Peyer's patch (tissue), 4 donors: Measurements from ENCODE around the gene GPR78. TPM values are rescaled to one million over a fixed set of nuclear protein-coding genes. Genes with fewer than 3 reads are reported as not detected.
A peak's percentile ranks its signal among the peaks of the same experiment; 100 is the strongest.

Experiments
- DNase-seq, 3 donors: peaks; one replicate each; pipeline ENCODE4 v3.0.0-alpha.2; 2017 to 2019
- H3K27ac ChIP-seq, 4 donors: fragments of 200-600 bp; sonication (generic); one replicate each; pipeline ENCODE4 v1.5.1; 2016 to 2019
- H3K27me3 ChIP-seq, 2 donors: fragments of 200-600 bp; sonication (generic); one replicate each; pipeline ENCODE4 v1.5.1; 2019
- H3K36me3 ChIP-seq, 3 donors: fragments of 200-600 bp; sonication (generic); one replicate each; pipeline ENCODE4 v1.5.1; 2016 to 2019
- H3K4me1 ChIP-seq, 4 donors: fragments of 200-600 bp; sonication (generic); one replicate each; pipeline ENCODE4 v1.5.1; 2016 to 2019
- H3K4me3 ChIP-seq, 4 donors: fragments of 200-600 bp; sonication (generic); 1 replicate in 3 of 4; 2 replicates in 1 of 4; pipeline ENCODE4 v1.5.1; 2016 to 2019; ENCODE audit warnings: mild to moderate bottlenecking in 1 of 4
- H3K9me3 ChIP-seq, 4 donors: fragments of 200-600 bp; sonication (generic); one replicate each; pipeline ENCODE4 v1.5.1; 2016 to 2019; ENCODE audit warnings: mild to moderate bottlenecking in 1 of 4
- POLR2A ChIP-seq, 2 donors: fragments of 450-650 bp; IDR thresholded peaks; one replicate each; pipeline ENCODE4 v1.5.1; 2017; ENCODE audit warnings: antibody characterized with exemption in 2 of 2, mild to moderate bottlenecking in 2 of 2, moderate library complexity in 2 of 2
- total RNA-seq, 4 donors: library from RNA; depleted of rRNA; stranded (reverse); fragments of >200 nt; gene quantifications; one replicate each; pipeline ENCODE4 v1.1.0, GENCODE V29; 2016
- TF ChIP-seq, protein P1 (sequence below), 6 experiments: fragments of 450-650 bp in 4 of 6; fragments of 200-600 bp in 2 of 6; sonication (generic) in 1 of 6; IDR thresholded peaks; one replicate each; pipeline ENCODE4 v1.5.1; 2017 to 2019; ENCODE audit warnings: antibody characterized with exemption in 6 of 6, mild to moderate bottlenecking in 3 of 6, moderate library complexity in 1 of 6

Gene GPR78
- total RNA-seq, 4 donors from 2014 or later = not detected

- no peak for DNase-seq
- Histone ChIP-seq H3K27ac (no peak overlapping the region), H3K27me3 (no peaks in the 10 kb centered on the region)
Measured at GRCh38 chr4:8555716-8556115, 24.5 kb upstream of the GPR78 start.

DNA sequence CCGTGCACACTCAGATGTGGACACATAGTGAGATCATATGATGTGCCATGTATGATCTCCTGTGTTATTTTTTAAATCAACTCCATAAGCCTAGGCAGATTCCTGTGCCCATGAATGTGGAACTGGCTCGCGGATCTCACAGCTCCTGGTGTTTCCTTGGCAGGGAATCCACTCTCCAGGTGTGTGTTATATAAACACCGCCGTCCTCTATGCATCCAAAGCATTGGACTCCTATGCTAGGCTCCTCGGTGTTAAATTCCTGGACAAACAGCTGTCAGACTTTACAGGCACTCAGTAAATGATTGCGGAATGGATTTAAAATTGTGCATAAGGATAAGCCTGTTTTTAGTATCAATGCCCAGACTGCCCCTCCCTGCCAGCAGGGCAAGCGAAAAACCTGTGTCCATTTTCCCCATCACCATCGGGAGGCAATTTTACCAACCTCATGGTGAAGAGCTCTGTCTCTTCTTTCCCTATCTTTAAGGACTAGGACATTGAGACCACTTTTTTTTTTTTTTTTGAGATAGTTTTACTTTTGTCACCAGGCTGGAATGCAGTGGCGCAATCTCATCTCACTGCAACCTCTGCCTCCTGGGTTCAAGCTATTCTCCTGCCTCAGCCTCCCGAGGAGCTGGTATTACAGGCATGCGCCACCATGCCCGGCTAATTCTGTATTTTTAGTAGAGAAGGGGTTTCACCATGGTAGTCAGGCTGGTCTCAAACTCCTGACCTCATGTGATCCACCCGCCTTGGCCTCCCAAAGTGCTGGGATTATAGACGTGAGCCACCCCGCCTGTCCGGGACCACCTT is 23.6 kb upstream of the GPR78 start:
- no peak for DNase-seq
- no peaks in the 10 kb centered on the region for H3K4me1 ChIP-seq

More at GRCh38 chr4:8555716-8556115, 24.5 kb upstream of the GPR78 start:
- Histone ChIP-seq H3K4me3 (no peak overlapping the region), H3K9me3 (no peaks in the 10 kb centered on the region), H3K4me1 (no peaks in the 10 kb centered on the region), H3K36me3 (no peaks in the 10 kb centered on the region)
- TF ChIP-seq, protein P1, sequence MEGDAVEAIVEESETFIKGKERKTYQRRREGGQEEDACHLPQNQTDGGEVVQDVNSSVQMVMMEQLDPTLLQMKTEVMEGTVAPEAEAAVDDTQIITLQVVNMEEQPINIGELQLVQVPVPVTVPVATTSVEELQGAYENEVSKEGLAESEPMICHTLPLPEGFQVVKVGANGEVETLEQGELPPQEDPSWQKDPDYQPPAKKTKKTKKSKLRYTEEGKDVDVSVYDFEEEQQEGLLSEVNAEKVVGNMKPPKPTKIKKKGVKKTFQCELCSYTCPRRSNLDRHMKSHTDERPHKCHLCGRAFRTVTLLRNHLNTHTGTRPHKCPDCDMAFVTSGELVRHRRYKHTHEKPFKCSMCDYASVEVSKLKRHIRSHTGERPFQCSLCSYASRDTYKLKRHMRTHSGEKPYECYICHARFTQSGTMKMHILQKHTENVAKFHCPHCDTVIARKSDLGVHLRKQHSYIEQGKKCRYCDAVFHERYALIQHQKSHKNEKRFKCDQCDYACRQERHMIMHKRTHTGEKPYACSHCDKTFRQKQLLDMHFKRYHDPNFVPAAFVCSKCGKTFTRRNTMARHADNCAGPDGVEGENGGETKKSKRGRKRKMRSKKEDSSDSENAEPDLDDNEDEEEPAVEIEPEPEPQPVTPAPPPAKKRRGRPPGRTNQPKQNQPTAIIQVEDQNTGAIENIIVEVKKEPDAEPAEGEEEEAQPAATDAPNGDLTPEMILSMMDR (IDR thresholded peaks at IDR 0.05) = no peak
- no peak for TF ChIP-seq POLR2A (IDR thresholded peaks at IDR 0.05)

DNA sequence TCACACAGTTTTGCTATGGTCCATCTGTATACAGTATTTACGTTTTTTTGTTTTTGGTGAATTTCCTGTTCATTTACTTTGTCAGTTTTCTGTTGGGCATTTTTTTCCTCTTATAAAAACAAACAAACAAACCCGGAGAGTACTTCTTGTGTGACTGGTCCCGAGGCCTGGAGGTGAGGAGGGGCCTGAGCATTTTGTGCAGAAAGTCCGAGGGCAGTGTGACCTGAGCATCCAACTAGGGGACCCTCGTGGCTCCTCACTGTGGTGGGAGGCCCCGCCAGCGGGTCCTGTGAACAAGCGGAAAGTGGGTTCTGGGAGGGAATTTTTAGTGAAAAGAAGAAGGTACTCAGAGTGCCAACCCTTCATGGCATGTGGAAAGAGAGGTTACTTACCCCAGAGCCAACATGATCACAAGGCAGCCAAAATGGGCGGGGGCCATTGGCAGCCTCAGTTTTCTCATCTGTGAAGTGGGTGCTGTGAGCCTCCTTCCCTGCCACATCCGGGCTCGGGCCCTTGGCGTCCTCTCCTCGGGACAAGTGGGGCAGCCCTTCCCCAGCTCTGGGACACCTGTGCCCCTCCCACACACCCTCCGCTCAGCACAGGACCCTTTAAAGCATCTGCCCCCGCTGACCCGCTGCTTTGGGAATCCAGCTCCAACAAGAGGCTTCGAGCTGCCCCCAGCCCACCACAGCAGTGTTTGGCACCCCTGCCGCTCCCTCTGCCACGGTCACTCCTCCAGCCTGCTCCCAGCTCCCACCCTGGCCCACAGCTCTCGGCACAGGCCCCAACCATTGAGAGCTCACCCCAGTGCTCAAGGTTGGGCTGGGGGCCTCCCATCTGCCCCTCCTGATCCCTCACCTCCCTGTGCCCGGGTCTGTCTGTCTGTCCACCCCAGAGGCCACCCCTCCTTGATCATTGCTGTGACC is 22.8 kb upstream of the GPR78 start:
- Histone ChIP-seq H3K27ac (no peak overlapping the region), H3K4me3 (no peak overlapping the region), H3K4me1 (no peaks in the 10 kb centered on the region), H3K36me3 (no peaks in the 10 kb centered on the region), H3K27me3 (no peaks in the 10 kb centered on the region), H3K9me3 (no peaks in the 10 kb centered on the region)
- no peak for TF ChIP-seq POLR2A (IDR thresholded peaks at IDR 0.05)
- TF ChIP-seq, protein P1 (IDR thresholded peaks at IDR 0.05) = no peak
- DNase-seq = peak in 1 of 3 donors; percentile 24

More for the DNA sequence above, 23.6 kb upstream of the GPR78 start:
- Histone ChIP-seq H3K4me3 (no peak overlapping the region), H3K27me3 (no peaks in the 10 kb centered on the region), H3K36me3 (no peaks in the 10 kb centered on the region), H3K9me3 (no peaks in the 10 kb centered on the region), H3K27ac (no peak overlapping the region)
- no peak for TF ChIP-seq POLR2A (IDR thresholded peaks at IDR 0.05)
- TF ChIP-seq, protein P1 (IDR thresholded peaks at IDR 0.05) = no peak

- Histone ChIP-seq H3K36me3 (no peaks in the 10 kb centered on the region), H3K4me3 (no peak overlapping the region), H3K9me3 (no peaks in the 10 kb centered on the region)
Measured at GRCh38 chr4:8558080-8558960, 21.9 kb upstream of the GPR78 start.

More at GRCh38 chr4:8558080-8558960, 21.9 kb upstream of the GPR78 start:
- TF ChIP-seq POLR2A (IDR thresholded peaks at IDR 0.05) = no peak
- TF ChIP-seq, protein P1 (IDR thresholded peaks at IDR 0.05) = no peak
- no peak overlapping the region for H3K27ac ChIP-seq
- H3K27me3 ChIP-seq = no peaks in the 10 kb centered on the region
- DNase-seq = peak in 1 of 3 donors; percentile 20
- no peaks in the 10 kb centered on the region for H3K4me1 ChIP-seq
